Parathyroid adenoma (tissue), 2 donors: ENCODE results near the gene LAMC2.

Experiments
- H2AFZ ChIP-seq: fragments of 300-600 bp; sonication (generic); one replicate; pipeline ENCODE4 v1.7.0; 2017; ENCODE audit warnings: antibody characterized with exemption, mild to moderate bottlenecking
- H3K27ac ChIP-seq: fragments of 300-600 bp; sonication (generic); one replicate; pipeline ENCODE4 v1.7.0; 2017
- H3K27me3 ChIP-seq: fragments of 300-600 bp; sonication (generic); one replicate; pipeline ENCODE4 v1.7.0; 2017; ENCODE audit warnings: low read length; ENCODE audit not compliant: control insufficient read depth, insufficient read depth
- H3K36me3 ChIP-seq: fragments of 300-600 bp; sonication (generic); one replicate; pipeline ENCODE4 v1.7.0; 2017; ENCODE audit warnings: low read length; ENCODE audit not compliant: control insufficient read depth, insufficient read depth
- H3K4me1 ChIP-seq: fragments of 300-600 bp; sonication (generic); one replicate; pipeline ENCODE4 v1.7.0; 2017; ENCODE audit warnings: control low read depth
- H3K4me2 ChIP-seq: fragments of 300-600 bp; sonication (generic); one replicate; pipeline ENCODE4 v1.7.0; 2017; ENCODE audit warnings: low read length
- H3K4me3 ChIP-seq: fragments of 300-600 bp; sonication (generic); one replicate; pipeline ENCODE4 v1.7.0; 2017; ENCODE audit warnings: low read depth, low read length
- H3K79me2 ChIP-seq: fragments of 300-600 bp; sonication (generic); one replicate; pipeline ENCODE4 v1.7.0; 2017; ENCODE audit warnings: control low read depth
- H3K9ac ChIP-seq: fragments of 300-600 bp; sonication (generic); one replicate; pipeline ENCODE4 v1.7.0; 2017; ENCODE audit warnings: mild to moderate bottlenecking
- H3K9me3 ChIP-seq: fragments of 300-600 bp; sonication (generic); one replicate; pipeline ENCODE4 v1.7.0; 2017; ENCODE audit warnings: low read length; ENCODE audit not compliant: control insufficient read depth
- TF ChIP-seq, protein P1 (sequence below): fragments of 300-600 bp; sonication (generic); IDR thresholded peaks from one replicate; pipeline ENCODE4 v1.7.0; 2017; ENCODE audit warnings: antibody characterized with exemption, mild to moderate bottlenecking
- donor health status: primary hyperparathyroidism.

LAMC2 gene

DNA sequence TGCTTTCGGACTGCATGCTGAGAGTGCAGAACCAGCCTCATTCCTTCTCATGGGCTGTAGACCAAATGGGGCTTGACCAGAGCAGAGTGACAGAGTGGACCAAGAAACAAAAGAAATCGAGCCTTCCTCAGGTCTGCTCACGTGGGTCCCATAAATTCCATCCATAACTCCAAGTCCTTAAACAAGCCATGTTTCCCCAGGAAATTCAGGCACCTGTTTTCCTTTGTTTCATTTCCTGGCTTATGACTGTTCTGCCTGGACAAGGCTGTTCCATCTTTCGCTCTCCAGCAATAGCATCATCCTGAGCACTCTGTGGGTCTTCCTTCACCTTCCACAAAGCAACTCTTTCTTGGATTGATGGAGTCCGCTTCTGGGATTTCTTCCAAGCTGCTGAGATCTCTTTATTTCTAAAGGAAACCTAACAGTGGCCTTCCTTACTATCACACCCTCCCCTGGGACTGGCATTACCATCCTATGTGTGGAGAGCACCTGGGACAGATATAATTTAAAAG lies 63.9 kb downstream of the LAMC2 start:
- Histone ChIP-seq H3K4me1 (no peaks in the 10 kb centered on the region), H3K9me3 (peaks cover 4% of the 10 kb centered on the region), H3K4me2 (no peak overlapping the region), H3K4me3 (no peak overlapping the region), H3K36me3 (no peaks in the 10 kb centered on the region), H3K79me2 (no peaks in the 10 kb centered on the region), H3K9ac (no peak overlapping the region), H3K27me3 (no peaks in the 10 kb centered on the region), H3K27ac (no peak overlapping the region), H2AFZ (no peak overlapping the region)
- TF ChIP-seq, protein P1, sequence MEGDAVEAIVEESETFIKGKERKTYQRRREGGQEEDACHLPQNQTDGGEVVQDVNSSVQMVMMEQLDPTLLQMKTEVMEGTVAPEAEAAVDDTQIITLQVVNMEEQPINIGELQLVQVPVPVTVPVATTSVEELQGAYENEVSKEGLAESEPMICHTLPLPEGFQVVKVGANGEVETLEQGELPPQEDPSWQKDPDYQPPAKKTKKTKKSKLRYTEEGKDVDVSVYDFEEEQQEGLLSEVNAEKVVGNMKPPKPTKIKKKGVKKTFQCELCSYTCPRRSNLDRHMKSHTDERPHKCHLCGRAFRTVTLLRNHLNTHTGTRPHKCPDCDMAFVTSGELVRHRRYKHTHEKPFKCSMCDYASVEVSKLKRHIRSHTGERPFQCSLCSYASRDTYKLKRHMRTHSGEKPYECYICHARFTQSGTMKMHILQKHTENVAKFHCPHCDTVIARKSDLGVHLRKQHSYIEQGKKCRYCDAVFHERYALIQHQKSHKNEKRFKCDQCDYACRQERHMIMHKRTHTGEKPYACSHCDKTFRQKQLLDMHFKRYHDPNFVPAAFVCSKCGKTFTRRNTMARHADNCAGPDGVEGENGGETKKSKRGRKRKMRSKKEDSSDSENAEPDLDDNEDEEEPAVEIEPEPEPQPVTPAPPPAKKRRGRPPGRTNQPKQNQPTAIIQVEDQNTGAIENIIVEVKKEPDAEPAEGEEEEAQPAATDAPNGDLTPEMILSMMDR: no peak

GRCh38 chr1:183251101-183251958 lies 65.3 kb downstream of the LAMC2 start:
- no peaks in the 10 kb centered on the region for H3K27me3 ChIP-seq
- TF ChIP-seq, protein P1: no peak
- H3K9me3 ChIP-seq: peaks cover 6% of the 10 kb centered on the region
- H3K4me1 ChIP-seq: no peaks in the 10 kb centered on the region
- no peak overlapping the region for H3K9ac ChIP-seq
- H3K27ac ChIP-seq: no peak overlapping the region
- no peak overlapping the region for H2AFZ ChIP-seq
- H3K4me2 ChIP-seq: no peak overlapping the region
- no peaks in the 10 kb centered on the region for H3K79me2 ChIP-seq
- H3K4me3 ChIP-seq: no peak overlapping the region
- H3K36me3 ChIP-seq: no peaks in the 10 kb centered on the region

DNA sequence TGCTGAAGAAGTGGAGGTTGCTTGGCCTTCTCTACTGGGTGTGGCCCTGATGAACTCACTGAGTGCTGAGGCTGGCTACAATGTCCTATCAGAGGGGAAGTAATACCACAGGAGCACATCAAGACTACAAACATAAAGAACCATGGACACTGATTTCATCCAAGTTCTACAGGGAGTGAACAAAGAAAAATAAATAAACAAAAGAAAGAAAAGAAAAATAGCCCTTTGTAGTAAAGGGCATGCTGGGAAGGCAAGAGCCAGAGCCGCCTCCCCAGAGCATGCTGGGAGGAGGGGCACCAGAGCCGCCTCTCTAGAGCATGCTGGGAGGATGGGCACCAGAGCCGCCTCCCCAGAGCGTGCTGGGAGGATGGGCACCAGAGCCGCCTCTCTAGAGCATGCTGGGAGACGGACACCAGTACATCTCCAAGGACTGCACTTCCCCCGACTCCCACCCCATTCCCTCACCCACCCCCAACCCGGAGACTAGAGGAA lies 65.9 kb downstream of the LAMC2 start:
- TF ChIP-seq, protein P1: no peak
- Histone ChIP-seq H3K4me2 (no peak overlapping the region), H3K4me3 (no peak overlapping the region), H2AFZ (no peak overlapping the region), H3K36me3 (no peaks in the 10 kb centered on the region), H3K4me1 (no peaks in the 10 kb centered on the region), H3K79me2 (no peaks in the 10 kb centered on the region), H3K27me3 (no peaks in the 10 kb centered on the region), H3K9ac (no peak overlapping the region), H3K9me3 (peaks cover 6% of the 10 kb centered on the region), H3K27ac (no peak overlapping the region)

- Histone ChIP-seq H3K9me3 (peaks cover 6% of the 10 kb centered on the region), H2AFZ (no peak overlapping the region), H3K27me3 (no peaks in the 10 kb centered on the region), H3K4me3 (no peak overlapping the region), H3K4me2 (no peak overlapping the region), H3K9ac (no peak overlapping the region), H3K27ac (no peak overlapping the region), H3K4me1 (no peaks in the 10 kb centered on the region), H3K36me3 (no peaks in the 10 kb centered on the region), H3K79me2 (no peaks in the 10 kb centered on the region)
- TF ChIP-seq, protein P1: no peak
Observed at GRCh38 chr1:183255073-183255472, 69.0 kb downstream of the LAMC2 start.
